Measurements from ENCODE around the gene SYT3.

- TF ChIP-seq CTCF (IDR thresholded peaks at IDR 0.05), result no peak
- TF ChIP-seq POLR2A (IDR thresholded peaks at IDR 0.05), result no peak
These were observed 37.2 kb downstream of the SYT3 start for GRCh38 chr19:50602496-50602895.
